Hepatocyte (in vitro differentiated cells): ENCODE results near the gene AP5Z1.

ENCODE experiments used
- EZH2phosphoT487 ChIP-seq: fragments of 200-600 bp; sonication (generic); IDR thresholded peaks from one replicate; pipeline ENCODE4 v1.6.1; 2018; ENCODE audit warnings: antibody characterized with exemption, mild to moderate bottlenecking, low read depth, moderate library complexity; ENCODE audit not compliant: unreplicated experiment, severe bottlenecking
- TF ChIP-seq, protein P1 (sequence below): fragments of 200-600 bp; sonication (generic); IDR thresholded peaks from 2 replicates; pipeline ENCODE4 v1.5.1; 2016; ENCODE audit warnings: antibody characterized with exemption, mild to moderate bottlenecking; ENCODE audit not compliant: poor library complexity

DNA sequence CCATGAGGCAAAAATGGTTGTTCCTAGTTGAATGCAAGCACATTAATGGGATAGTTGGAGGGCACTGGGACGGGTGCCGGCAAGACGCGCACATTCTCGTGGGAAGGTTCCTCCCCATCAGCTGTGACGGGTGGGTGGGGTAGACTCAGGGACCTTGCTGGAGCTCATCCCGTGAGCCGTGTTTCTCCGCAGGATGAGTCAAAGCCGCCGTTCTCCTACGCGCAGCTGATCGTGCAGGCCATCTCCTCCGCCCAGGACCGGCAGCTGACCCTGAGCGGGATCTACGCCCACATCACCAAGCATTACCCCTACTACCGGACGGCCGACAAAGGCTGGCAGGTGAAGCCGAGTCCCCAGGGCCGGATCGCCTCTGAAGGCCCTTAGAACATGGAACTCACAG, 20.4 kb upstream of the AP5Z1 start:
- TF ChIP-seq, protein P1, sequence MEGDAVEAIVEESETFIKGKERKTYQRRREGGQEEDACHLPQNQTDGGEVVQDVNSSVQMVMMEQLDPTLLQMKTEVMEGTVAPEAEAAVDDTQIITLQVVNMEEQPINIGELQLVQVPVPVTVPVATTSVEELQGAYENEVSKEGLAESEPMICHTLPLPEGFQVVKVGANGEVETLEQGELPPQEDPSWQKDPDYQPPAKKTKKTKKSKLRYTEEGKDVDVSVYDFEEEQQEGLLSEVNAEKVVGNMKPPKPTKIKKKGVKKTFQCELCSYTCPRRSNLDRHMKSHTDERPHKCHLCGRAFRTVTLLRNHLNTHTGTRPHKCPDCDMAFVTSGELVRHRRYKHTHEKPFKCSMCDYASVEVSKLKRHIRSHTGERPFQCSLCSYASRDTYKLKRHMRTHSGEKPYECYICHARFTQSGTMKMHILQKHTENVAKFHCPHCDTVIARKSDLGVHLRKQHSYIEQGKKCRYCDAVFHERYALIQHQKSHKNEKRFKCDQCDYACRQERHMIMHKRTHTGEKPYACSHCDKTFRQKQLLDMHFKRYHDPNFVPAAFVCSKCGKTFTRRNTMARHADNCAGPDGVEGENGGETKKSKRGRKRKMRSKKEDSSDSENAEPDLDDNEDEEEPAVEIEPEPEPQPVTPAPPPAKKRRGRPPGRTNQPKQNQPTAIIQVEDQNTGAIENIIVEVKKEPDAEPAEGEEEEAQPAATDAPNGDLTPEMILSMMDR, result no peak
- TF ChIP-seq EZH2phosphoT487, result no peak
